HG03066 (cell line): ENCODE data around the gene TLCD3B.

Source experiments
- ATAC-seq: cut with Tn5 transposase; IDR thresholded peaks from one replicate; pipeline ENCODE4 v1.9.1; 2021; ENCODE audit warnings: low read depth; ENCODE audit not compliant: unreplicated experiment

TLCD3B gene

GRCh38 chr16:29975134-29975538, 55.9 kb downstream of the TLCD3B start:
- ATAC-seq, result no peak
